Measurements from ENCODE around the gene KAZN.
A peak's percentile ranks its signal among the peaks of the same experiment; 100 is the strongest.

The KAZN gene

DNA sequence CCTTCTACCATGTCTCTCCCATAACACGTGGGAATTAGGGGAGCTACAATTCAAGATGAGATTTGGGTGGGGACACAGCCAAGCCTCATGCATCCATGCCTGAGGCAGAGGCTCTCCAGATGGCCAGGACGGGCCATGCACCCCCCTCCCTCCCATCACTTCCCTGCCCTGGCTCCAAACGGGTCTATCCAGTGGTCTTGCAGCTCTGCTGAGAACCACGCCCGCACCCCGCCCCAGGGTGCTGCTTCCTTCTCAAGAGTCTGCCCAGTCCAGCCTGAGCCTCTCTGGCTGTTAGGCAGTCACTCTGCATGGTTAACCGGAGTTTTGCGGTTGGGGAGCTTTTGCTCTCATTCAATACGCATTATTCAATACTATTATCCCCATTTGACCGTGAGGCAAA, 423.6 kb downstream of the KAZN start:
- H3K4me3 ChIP-seq (replicated peaks; ENCODE audit: low read depth, low read length), result no peak overlapping the region
- no peak for DNase-seq (ENCODE audit: low read depth)
- TF ChIP-seq, protein P1, sequence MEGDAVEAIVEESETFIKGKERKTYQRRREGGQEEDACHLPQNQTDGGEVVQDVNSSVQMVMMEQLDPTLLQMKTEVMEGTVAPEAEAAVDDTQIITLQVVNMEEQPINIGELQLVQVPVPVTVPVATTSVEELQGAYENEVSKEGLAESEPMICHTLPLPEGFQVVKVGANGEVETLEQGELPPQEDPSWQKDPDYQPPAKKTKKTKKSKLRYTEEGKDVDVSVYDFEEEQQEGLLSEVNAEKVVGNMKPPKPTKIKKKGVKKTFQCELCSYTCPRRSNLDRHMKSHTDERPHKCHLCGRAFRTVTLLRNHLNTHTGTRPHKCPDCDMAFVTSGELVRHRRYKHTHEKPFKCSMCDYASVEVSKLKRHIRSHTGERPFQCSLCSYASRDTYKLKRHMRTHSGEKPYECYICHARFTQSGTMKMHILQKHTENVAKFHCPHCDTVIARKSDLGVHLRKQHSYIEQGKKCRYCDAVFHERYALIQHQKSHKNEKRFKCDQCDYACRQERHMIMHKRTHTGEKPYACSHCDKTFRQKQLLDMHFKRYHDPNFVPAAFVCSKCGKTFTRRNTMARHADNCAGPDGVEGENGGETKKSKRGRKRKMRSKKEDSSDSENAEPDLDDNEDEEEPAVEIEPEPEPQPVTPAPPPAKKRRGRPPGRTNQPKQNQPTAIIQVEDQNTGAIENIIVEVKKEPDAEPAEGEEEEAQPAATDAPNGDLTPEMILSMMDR (IDR thresholded peaks at IDR 0.05; ENCODE audit: low read length, missing control alignments), result no peak

DNA sequence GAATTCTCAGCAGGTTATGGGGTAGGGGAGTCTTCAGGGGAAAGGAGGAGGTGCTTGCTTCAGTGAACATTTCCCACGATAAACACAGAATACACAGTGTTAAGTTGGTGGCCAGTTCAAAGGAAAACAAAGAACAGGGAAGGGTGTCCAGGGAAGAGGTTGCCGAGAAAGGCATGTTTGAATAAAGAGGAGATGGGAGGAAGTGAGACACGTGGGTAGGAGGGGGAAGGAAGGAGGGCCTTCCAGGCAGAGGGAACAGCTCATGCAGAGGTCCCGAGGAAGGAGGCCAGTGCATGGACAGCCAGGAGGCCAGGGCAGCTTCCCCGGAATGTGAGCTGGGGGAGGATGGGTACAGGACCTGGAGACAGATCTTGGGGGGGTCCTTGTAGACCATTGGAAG, 424.7 kb downstream of the KAZN start:
- no peak for DNase-seq (ENCODE audit: low read depth)
- TF ChIP-seq, protein P1 (IDR thresholded peaks at IDR 0.05; ENCODE audit: low read length, missing control alignments), result no peak
- no peak overlapping the region for H3K4me3 ChIP-seq (replicated peaks; ENCODE audit: low read depth, low read length)

GRCh38 chr1:15023976-15024375, 425.5 kb downstream of the KAZN start:
- TF ChIP-seq, protein P1 (IDR thresholded peaks at IDR 0.05; ENCODE audit: low read length, missing control alignments), result no peak
- H3K4me3 ChIP-seq (replicated peaks; ENCODE audit: low read depth, low read length), result no peak overlapping the region
- no peak for DNase-seq (ENCODE audit: low read depth)

DNA sequence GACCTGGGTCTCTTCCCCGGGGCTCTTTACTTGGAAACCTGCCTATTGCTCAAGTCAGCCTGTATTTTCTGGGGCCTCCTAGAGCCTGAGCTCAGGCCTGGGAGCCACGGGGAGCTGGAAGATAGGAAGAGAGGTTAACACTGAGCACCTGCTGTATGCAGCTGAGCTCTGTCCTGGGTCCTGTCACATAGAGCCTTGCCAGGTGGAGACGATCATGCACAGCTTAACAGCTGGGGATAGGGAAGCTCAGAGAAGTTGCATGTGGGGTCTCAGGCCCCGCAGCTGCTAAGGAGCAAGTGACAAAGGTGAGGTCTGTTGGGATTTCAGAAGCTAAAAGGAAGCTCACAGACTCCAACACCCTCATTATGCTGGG, 427.6 kb downstream of the KAZN start:
- TF ChIP-seq, protein P1 (IDR thresholded peaks at IDR 0.05; ENCODE audit: low read length, missing control alignments), result no peak
- DNase-seq (ENCODE audit: low read depth), result no peak
- H3K4me3 ChIP-seq (replicated peaks; ENCODE audit: low read depth, low read length), result no peak overlapping the region

DNA sequence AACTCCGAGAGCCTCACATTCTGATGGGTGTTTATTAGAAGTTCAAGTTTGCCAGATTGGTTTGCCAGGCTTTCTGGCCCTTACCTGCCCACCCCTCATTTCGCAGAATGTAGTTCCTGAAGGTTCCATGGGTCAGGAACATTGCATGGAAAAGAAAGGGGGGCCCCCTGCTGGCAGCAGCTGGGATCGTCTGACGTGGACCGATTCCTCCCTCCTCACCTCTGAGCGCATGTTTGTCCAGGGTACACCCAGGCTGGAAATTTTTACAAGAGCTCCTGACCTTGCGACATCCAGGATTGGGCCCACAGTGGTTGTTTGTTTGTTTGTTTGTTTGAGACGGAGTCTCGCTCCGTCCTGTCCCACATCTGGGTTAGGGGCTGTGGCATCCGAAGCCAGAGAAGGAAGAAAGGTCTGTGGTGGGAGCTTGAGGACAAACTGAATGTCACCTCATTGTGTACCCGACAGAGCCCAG, 429.1 kb downstream of the KAZN start:
- peak; percentile 53 for DNase-seq (ENCODE audit: low read depth)
- no peak overlapping the region for H3K4me3 ChIP-seq (replicated peaks; ENCODE audit: low read depth, low read length)
- TF ChIP-seq, protein P1 (IDR thresholded peaks at IDR 0.05; ENCODE audit: low read length, missing control alignments), result peak; percentile 88

DNA sequence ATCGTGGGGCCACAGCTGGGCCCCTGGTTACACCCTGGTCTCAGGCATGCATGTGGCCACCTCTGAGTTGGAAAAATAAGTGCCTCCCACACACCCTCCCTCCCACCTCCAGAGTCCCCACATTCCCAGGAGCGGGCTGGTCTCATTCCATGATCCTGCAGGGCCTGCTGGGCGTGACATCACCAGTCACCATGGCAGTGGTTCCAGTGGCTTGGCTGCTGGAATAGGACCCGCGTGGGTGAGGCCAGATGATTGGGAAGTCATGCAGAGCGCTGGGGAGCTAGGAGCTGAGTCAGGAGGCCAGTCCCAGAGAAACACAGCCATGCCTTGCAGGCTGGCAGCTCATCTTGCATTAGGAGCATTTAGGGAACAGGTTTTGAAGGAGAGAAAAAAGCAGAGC, 429.6 kb downstream of the KAZN start:
- peak; percentile 20 for DNase-seq (ENCODE audit: low read depth)
- TF ChIP-seq, protein P1 (IDR thresholded peaks at IDR 0.05; ENCODE audit: low read length, missing control alignments), result no peak
- H3K4me3 ChIP-seq (replicated peaks; ENCODE audit: low read depth, low read length), result no peak overlapping the region

GRCh38 chr1:15028616-15029015, 430.1 kb downstream of the KAZN start:
- DNase-seq (ENCODE audit: low read depth), result no peak
- TF ChIP-seq, protein P1 (IDR thresholded peaks at IDR 0.05; ENCODE audit: low read length, missing control alignments), result no peak
- no peak overlapping the region for H3K4me3 ChIP-seq (replicated peaks; ENCODE audit: low read depth, low read length)

All from fibroblast of pulmonary artery (primary cell).